Measurements from ENCODE around the gene CLN6.
A peak's percentile ranks its signal among the peaks of the same experiment; 100 is the strongest.

CLN6 gene

DNA sequence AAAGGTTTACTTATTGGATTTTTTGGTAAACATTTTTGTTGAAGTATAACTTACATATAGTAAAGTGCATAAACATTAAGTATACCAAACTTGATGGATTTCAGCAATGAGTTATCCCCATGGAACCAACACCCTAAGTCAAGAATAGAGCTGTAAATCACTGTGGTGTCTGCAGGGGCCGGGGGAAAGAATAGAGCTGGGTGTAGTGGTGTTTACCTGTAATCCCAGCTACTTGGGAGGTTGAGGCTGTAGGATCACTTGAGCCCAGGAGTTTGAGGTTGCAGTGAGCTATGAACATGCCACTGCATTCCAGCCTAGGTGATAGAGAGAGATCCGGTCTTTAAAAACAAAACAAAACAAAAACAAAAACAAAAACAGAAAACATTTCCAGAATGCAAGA, 34.8 kb upstream of the CLN6 start:
- no peak for DNase-seq
- Mint-ChIP-seq H3K36me3 (no peaks in the 10 kb centered on the region), H3K27me3 (peaks cover 11 to 23% of the 10 kb centered on the region in 2 donors), H3K27ac (no peak overlapping the region), H3K4me1 (no peaks in the 10 kb centered on the region), H3K4me3 (no peak overlapping the region), H3K9me3 (no peaks in the 10 kb centered on the region)
- ATAC-seq (replicated peaks) = no peak

DNA sequence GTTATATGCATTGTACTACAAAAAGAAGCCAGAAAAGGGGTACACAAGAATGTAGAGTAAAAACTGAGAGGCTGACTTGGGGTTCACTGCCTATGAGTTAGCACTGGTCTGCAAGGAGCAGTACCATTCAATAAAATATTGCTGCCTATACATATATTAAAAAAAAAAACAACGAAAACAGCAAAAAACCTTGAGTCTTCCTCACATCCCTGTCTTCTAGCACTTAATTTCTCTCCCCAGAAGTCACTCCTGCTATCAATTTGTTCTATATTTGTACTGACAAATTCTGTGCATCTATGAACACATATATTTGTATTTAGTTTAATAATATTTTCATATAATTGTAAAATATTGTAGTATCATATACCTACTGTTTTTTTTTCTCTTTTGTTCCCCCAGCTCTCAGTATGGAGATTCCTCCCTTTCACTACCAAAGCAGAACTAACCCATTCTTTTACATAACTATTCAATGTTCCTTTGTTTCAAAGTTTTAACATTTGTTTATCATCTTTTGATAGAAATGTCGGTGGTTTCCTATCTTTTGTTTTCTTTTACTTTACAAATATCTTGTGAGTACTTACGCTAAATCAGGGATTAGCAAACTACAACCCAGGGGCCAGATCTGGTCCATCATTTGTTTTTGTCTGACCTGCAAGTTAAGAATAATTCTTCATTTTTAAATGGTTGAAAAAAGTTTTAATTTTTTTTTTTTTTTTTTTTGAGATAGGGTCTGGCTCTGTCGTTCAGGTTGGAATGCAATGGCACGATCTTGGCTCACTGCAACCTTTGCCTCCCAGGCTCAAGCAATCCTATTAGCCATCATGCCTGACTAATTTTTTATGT, 33.2 kb upstream of the CLN6 start:
- no peaks in the 10 kb centered on the region for H3K4me1 Mint-ChIP-seq
- DNase-seq = no peak
- H3K36me3 Mint-ChIP-seq = no peaks in the 10 kb centered on the region
- no peaks in the 10 kb centered on the region for H3K9me3 Mint-ChIP-seq
- no peak overlapping the region for H3K27ac Mint-ChIP-seq
- H3K4me3 Mint-ChIP-seq = no peak overlapping the region
- no peak for ATAC-seq (replicated peaks)
- peaks cover 9 to 20% of the 10 kb centered on the region in 2 donors for H3K27me3 Mint-ChIP-seq

DNA sequence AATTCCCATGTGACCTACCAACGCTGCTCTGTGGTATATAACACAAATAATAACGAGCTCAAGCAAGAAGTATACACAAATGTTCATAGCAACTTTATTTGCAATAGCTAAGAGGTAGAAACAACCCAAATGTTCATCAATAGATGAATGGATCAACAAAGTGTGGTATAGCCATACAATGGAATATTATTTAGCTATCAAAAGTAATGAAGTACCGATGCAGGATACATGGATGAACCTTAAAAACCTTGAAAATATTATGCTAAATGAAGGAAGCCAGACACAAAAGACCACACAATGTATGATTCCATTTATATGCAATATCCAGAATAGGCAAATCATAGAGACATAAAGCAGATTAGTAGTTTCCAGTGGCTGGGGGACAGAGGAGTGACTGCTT, 32.5 kb upstream of the CLN6 start:
- H3K9me3 Mint-ChIP-seq = no peaks in the 10 kb centered on the region
- ATAC-seq (replicated peaks) = no peak
- peaks cover 0 to 2% of the 10 kb centered on the region in 2 donors for H3K4me1 Mint-ChIP-seq
- no peak overlapping the region for H3K27ac Mint-ChIP-seq
- no peak overlapping the region for H3K4me3 Mint-ChIP-seq
- peaks cover 8 to 20% of the 10 kb centered on the region in 2 donors for H3K27me3 Mint-ChIP-seq
- no peak for DNase-seq
- H3K36me3 Mint-ChIP-seq = no peaks in the 10 kb centered on the region

DNA sequence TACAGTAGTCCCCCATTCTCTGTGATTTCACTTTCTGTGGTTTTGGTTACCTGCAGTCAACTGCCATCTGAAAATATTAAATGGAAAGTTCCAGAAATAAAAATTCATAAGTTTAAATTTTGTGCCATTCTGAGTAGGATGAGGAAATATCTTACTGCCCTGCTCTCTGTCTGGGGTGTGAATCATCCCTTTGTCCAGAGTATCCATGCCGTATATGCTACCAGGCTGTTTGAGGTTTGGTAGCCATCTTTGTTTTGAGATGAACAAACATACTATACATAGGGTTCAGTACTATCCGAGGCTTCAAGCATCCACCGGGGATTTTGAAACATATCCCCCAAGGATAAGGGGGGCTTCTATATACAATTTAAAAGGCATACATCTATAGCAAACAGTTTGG, 31.7 kb upstream of the CLN6 start:
- DNase-seq = no peak
- no peaks in the 10 kb centered on the region for H3K36me3 Mint-ChIP-seq
- ATAC-seq (replicated peaks) = no peak
- H3K4me3 Mint-ChIP-seq = no peak overlapping the region
- no peak overlapping the region for H3K27ac Mint-ChIP-seq
- no peaks in the 10 kb centered on the region for H3K9me3 Mint-ChIP-seq
- peaks cover 8 to 28% of the 10 kb centered on the region in 2 donors for H3K27me3 Mint-ChIP-seq
- peaks cover 0 to 5% of the 10 kb centered on the region in 2 donors for H3K4me1 Mint-ChIP-seq

DNA sequence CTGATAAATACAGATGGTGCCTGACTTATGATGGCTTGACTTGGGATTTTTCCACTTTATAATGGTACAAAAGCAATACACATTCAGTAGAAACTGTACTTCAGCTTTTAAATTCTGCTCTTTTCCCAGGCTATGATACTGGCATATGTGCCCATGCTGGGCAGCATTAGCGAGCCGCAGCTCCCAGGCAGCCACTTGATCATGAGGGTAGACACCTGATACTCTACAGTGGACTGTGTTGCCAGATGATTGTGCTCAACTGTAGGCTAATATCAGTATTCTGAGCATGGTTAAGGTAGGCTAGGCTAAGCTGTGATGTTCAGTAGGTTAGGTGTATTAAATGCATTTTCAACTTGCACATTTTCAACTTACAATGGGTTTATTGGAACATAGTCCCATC, 30.4 kb upstream of the CLN6 start:
- ATAC-seq (replicated peaks) (no peak), DNase-seq (no peak)
- no peaks in the 10 kb centered on the region for H3K36me3 Mint-ChIP-seq
- H3K4me3 Mint-ChIP-seq = no peak overlapping the region
- H3K27me3 Mint-ChIP-seq = peaks cover 8 to 27% of the 10 kb centered on the region in 2 donors
- H3K4me1 Mint-ChIP-seq = peaks cover 0 to 5% of the 10 kb centered on the region in 2 donors
- H3K27ac Mint-ChIP-seq = no peak overlapping the region
- H3K9me3 Mint-ChIP-seq = no peaks in the 10 kb centered on the region

DNA sequence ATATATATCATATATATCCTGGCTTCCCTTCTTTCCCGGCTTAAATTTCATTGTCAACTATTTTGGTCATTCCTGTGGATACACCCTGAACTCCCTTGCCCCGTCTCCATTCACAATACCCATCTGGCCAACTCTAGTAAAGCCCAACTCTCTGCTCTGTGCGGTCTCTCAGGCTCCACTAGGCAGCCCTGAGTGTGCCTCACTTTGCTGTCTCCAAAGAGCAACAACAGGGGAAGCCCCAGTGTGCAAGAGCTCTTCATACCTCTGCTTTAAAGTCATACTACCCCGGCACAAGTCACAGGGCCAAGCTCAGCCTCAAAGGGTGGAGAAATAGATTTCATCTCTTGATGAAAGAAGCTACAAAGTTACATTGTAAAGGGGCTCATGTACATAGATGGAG, 29.2 kb upstream of the CLN6 start:
- H3K36me3 Mint-ChIP-seq = no peaks in the 10 kb centered on the region
- H3K27ac Mint-ChIP-seq = no peak overlapping the region
- no peaks in the 10 kb centered on the region for H3K9me3 Mint-ChIP-seq
- H3K4me1 Mint-ChIP-seq = peaks cover 0 to 5% of the 10 kb centered on the region in 2 donors
- H3K4me3 Mint-ChIP-seq = no peak overlapping the region
- DNase-seq (no peak), ATAC-seq (replicated peaks) (peak in 1 of 2 donors; percentile 34)
- H3K27me3 Mint-ChIP-seq = peaks cover 7 to 24% of the 10 kb centered on the region in 2 donors

DNA sequence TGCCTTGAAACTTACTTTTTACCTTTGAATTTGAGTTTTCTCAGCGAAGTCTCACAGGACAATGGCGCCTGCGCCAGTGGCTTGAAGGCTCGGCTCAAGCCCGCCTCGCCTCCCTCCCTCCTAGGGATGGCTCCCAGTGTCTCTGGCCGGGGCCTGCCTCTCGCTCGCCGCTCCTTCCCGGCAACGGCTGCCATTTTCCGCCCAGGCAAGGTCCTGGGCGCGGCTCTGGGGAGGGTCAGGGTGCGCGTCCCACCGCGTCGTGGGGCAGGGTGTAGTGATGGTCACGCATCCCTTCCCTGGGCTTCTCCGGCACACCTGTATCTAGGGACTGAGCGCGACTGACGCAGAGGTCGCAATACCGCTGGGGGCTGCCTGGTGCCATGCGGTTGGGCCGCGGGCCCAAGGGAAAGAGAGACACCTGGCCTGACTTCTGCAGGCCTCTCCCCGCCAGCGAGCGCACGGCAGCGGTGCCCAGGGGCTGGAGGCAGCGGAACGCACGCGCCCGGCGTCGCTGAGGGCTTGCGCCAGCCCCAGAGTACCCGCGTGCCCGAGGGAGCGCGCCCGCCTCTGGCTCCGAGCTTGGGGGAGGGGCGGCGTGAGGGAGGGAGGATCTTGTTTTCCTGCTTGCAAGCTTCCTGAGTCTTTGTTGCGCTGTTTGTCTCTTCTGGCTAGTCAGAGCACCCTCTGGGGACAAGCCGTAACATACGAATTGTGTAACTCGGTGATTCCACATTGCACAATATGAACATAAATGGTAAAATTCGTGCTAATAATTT, 27.3 kb upstream of the CLN6 start:
- Mint-ChIP-seq H3K4me1 (peaks cover 0 to 5% of the 10 kb centered on the region in 2 donors), H3K27ac (no peak overlapping the region), H3K27me3 (peaks cover 7 to 24% of the 10 kb centered on the region in 2 donors), H3K4me3 (peak overlapping the region; percentile 68 to 80), H3K36me3 (no peaks in the 10 kb centered on the region), H3K9me3 (no peaks in the 10 kb centered on the region)
- DNase-seq (peak; percentile 28), ATAC-seq (replicated peaks) (peak; percentile 85 to 87)

DNA sequence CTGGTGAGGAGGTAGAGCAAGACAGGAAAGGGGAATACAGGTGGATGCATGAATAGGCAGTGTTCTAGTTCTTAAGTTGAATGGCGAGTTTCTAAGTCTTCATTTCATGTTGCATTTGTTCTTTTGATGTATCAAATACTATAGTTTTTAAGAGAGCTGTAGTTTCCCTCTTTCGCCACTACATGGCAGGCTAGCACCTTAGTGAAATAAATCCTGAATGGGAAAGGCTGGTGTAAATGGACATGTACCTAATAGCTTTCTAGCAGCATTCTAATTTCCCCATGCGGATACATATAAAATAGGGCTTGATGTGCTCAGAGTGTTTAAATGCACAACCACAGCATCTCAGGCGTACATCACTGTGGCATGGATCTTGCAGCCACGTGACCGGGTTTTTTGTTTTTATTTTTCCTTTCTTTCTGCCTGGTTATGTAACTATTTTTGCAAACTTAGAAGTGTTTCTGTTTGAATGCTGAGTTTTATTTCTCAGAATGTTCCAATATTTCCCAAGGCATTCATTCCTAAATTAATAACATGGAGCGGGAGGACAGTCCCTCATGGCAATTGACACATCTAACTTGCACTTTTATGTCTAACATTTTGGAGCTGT, 23.5 kb upstream of the CLN6 start:
- H3K27me3 Mint-ChIP-seq = peaks cover 16 to 24% of the 10 kb centered on the region in 2 donors
- ATAC-seq (replicated peaks) (peak; percentile 56), DNase-seq (no peak)

DNA sequence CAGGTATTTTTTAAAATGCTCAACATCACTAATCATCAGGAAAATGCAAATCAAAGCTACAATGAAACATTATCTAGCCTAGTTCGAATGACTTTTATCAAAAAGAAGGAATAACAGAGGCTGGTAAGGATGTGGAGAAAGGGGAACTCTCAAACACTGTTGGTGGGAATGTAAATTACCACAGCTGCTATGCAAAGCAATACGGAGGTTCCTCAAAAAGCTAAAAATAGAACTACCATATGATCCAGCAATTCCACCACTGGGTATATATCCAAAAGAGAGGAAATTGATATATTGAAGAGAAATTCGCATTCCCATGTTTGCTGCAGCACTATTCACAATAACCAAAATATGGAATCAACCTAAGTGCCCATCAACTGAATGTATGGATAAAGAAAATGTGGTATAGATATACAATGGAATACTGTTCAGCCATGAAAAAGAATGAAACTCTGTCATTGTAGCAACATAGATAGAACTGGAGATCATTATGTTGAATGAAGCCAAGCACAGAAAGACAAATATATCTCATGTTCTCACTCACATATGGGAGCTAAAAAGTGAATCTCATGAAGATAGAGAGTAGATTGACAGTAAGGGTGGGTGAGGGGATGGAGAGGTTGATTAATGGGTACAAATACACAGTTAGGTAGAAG, 19.7 kb upstream of the CLN6 start:
- peaks cover 5 to 9% of the 10 kb centered on the region in 2 donors for H3K36me3 Mint-ChIP-seq
- peak in 1 of 2 donors; percentile 25 for ATAC-seq (replicated peaks)
- peaks cover 0 to 4% of the 10 kb centered on the region in 2 donors for H3K4me1 Mint-ChIP-seq
- no peak for DNase-seq
- H3K9me3 Mint-ChIP-seq = peaks cover 0 to 5% of the 10 kb centered on the region in 2 donors
- peaks cover 7 to 15% of the 10 kb centered on the region in 2 donors for H3K27me3 Mint-ChIP-seq
- no peak overlapping the region for H3K4me3 Mint-ChIP-seq
- no peak overlapping the region for H3K27ac Mint-ChIP-seq

More for the DNA sequence above, 23.5 kb upstream of the CLN6 start:
- Mint-ChIP-seq H3K4me1 (peaks cover 0 to 8% of the 10 kb centered on the region in 2 donors), H3K4me3 (no peak overlapping the region), H3K27ac (no peak overlapping the region), H3K9me3 (no peaks in the 10 kb centered on the region), H3K36me3 (no peaks in the 10 kb centered on the region)

DNA sequence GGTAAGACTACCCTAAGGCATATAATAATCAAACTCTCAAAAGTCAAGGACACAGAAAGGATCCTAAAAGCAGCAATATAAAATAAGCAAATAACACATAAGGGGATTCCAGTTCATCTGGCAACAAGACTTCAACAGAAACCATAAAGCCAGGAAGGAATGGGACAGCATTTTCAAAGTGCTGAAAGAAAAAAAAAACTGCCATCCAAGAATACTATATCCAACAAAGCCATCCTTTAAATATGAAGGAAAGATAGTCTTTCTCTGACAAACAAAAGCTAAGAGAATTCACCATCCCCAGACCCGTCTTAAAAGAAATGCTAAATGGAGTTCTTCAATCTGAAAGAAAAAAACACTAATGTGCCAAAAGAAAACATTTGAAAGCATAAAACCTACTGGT, 14.7 kb upstream of the CLN6 start:
- DNase-seq = no peak
- Mint-ChIP-seq H3K27me3 (peaks cover 6 to 10% of the 10 kb centered on the region in 2 donors), H3K9me3 (peaks cover 11% of the 10 kb centered on the region in 2 donors), H3K27ac (no peak overlapping the region), H3K4me1 (peaks cover 0 to 4% of the 10 kb centered on the region in 2 donors), H3K4me3 (no peak overlapping the region), H3K36me3 (peaks cover 11 to 19% of the 10 kb centered on the region in 2 donors)
- no peak for ATAC-seq (replicated peaks)

DNA sequence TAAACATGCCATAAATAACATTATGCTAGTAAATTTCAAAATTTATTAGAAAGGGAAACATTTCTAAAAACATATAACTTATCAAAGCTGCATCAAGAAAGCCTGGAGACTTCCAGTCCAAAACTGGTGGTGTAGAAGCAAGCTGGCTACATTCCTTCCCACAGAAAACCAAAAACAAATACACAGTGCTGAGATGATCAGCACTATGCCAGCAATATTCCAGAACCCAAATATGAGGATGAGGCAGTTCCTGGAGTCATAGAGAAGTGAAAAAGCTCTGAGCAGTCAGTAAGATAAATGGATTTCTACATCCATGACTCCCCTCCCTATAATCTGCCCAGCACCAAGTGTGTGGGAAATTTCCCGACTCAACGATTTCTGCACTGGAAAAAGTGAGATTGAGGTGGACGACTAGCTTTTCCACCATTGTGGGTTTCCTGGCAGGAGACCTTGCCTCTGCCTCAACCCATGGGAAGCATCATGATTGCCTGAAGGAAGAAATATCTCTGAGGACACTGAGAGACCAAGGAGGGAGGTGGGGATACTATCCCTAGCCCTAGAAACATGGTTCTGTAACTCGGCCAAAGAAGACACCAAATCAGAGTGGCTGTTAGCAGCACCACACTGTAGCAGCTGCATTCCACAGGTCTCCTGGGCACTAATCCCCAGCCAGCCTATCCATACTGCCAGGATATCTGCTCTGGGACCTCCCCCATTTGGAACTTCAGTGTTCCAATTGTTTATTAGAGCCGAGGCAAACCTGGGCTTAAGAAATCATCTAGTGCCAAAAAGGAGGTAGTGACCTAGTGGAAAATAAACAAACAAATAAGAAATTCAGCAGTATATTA, 11.8 kb upstream of the CLN6 start:
- no peak for DNase-seq
- Mint-ChIP-seq H3K36me3 (peaks cover 11 to 19% of the 10 kb centered on the region in 2 donors), H3K4me1 (no peaks in the 10 kb centered on the region), H3K9me3 (peaks cover 11% of the 10 kb centered on the region in 2 donors), H3K27ac (no peak overlapping the region), H3K4me3 (no peak overlapping the region), H3K27me3 (no peaks in the 10 kb centered on the region)
- no peak for ATAC-seq (replicated peaks)

DNA sequence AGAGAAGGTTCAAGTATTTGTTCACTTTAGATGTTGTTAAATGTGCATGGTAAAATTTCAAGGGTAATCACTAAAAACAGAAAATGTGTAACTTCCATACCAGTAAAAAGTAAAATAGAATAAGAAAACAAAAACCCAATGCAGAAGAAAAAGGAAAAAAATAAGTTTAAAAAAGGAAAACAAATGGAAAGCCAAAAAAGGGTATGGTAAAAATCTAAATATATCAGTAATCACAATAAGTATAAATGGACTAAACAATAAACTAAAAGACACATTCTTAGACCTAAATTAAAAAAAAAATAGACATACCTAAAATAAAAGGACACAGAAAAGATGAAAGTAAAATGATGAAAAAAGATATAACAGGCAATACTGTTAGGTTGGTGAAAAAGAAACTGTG, 9.5 kb upstream of the CLN6 start:
- Mint-ChIP-seq H3K27ac (no peak overlapping the region), H3K9me3 (peaks cover 6 to 11% of the 10 kb centered on the region in 2 donors), H3K27me3 (no peaks in the 10 kb centered on the region), H3K36me3 (peaks cover 6 to 9% of the 10 kb centered on the region in 2 donors), H3K4me1 (no peaks in the 10 kb centered on the region), H3K4me3 (no peak overlapping the region)
- no peak for DNase-seq
- ATAC-seq (replicated peaks) = no peak

DNA sequence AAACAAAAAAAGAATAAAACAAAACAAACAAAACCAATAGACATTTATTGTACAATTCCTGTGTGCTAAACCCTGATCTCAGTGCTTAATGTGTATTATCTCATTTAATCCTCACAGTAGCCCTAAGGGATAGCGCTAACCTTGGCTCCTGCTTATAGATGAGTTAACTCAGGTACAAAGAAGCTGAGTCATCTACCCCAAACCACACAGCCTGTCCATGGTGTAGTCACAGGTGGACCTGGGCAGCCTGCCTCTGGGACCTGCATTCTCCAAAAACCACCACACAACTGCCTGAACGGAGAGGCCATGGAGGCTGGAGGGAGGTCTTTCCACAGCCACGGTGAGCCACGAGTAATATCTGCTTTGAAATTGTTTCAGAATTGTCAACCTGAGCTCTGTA, 5.5 kb upstream of the CLN6 start:
- no peak for ATAC-seq (replicated peaks)
- Mint-ChIP-seq H3K4me3 (no peak overlapping the region), H3K9me3 (no peaks in the 10 kb centered on the region), H3K36me3 (no peaks in the 10 kb centered on the region), H3K27ac (no peak overlapping the region), H3K27me3 (no peaks in the 10 kb centered on the region), H3K4me1 (peaks cover 15 to 25% of the 10 kb centered on the region in 2 donors)
- DNase-seq = no peak

Measured in stimulated activated naive B cell treated with anti-CD40 and anti-IgM and Interleukin-4, amounts not matched to agents 10 μg/mL and 1 μg/mL and 100 μg/mL, for 72 hours (primary cell).